Vagina (tissue), 2 donors: ENCODE data around the gene ZNF487. TPM values are rescaled to one million over a fixed set of nuclear protein-coding genes. Genes with fewer than 3 reads are reported as not detected.

Experiments used
- DNase-seq, 2 donors: peaks; one replicate each; pipeline ENCODE4 v3.0.0-alpha.2; 2017; ENCODE audit errors: extremely low spot score in 2 of 2
- H3K27ac ChIP-seq: fragments of 200-600 bp; sonication (generic); one replicate; pipeline ENCODE4 v1.5.1; 2019
- H3K27me3 ChIP-seq: fragments of 200-600 bp; sonication (generic); one replicate; pipeline ENCODE4 v1.5.1; 2019
- H3K36me3 ChIP-seq, 2 donors: fragments of 200-600 bp; sonication (generic); one replicate each; pipeline ENCODE4 v1.5.1; 2017 to 2019
- H3K4me1 ChIP-seq: fragments of 200-600 bp; sonication (generic); one replicate; pipeline ENCODE4 v1.5.1; 2019
- H3K4me3 ChIP-seq, 2 donors: fragments of 200-600 bp; sonication (generic); 1 replicate in 1 of 2; 2 replicates in 1 of 2; pipeline ENCODE4 v1.5.1; 2016 to 2019
- H3K9me3 ChIP-seq: fragments of 200-600 bp; sonication (generic); one replicate; pipeline ENCODE4 v1.5.1; 2019
- CTCF ChIP-seq, 3 experiments: fragments of 450-650 bp in 2 of 3; fragments of 200-600 bp in 1 of 3; sonication (generic) in 1 of 3; IDR thresholded peaks; one replicate each; pipeline ENCODE4 v1.5.1; 2017 to 2019; ENCODE audit warnings: antibody characterized with exemption in 3 of 3, mild to moderate bottlenecking in 2 of 3, moderate library complexity in 2 of 3
- POLR2A ChIP-seq, 2 donors: fragments of 450-650 bp; IDR thresholded peaks; one replicate each; pipeline ENCODE4 v1.6.1; 2017; ENCODE audit warnings: antibody characterized with exemption in 2 of 2, mild to moderate bottlenecking in 2 of 2, moderate library complexity in 2 of 2
- POLR2AphosphoS5 ChIP-seq, 2 donors: sonication (generic); formaldehyde crosslinking; IDR thresholded peaks; one replicate each; pipeline ENCODE4 v1.9.0; 2017; ENCODE audit warnings: antibody characterized with exemption in 2 of 2, mild to moderate bottlenecking in 2 of 2, low read depth in 1 of 2; ENCODE audit not compliant: insufficient read depth in 1 of 2
- intact Hi-C: fragments of 100-400 bp; cut with DNase I; formaldehyde crosslinking; loops from one replicate; pipeline ENCODE4 v1.15.1; 2023
- total RNA-seq: library from RNA; depleted of rRNA; stranded (reverse); fragments of >200 nt; gene quantifications from one replicate; pipeline ENCODE4 v1.2.3, GENCODE V29; 2016

ZNF487 gene
- total RNA-seq, 1 donor from 2014 or later = 4.2 TPM

- H3K9me3 ChIP-seq = peaks cover 14% of the 10 kb centered on the region
- H3K4me1 ChIP-seq = no peaks in the 10 kb centered on the region
- H3K4me3 ChIP-seq = no peak overlapping the region
- H3K36me3 ChIP-seq = peaks cover 0 to 30% of the 10 kb centered on the region in 2 donors
- H3K27ac ChIP-seq = no peak overlapping the region
- intact Hi-C loops = no loop called here
- DNase-seq = no peak
- no peaks in the 10 kb centered on the region for H3K27me3 ChIP-seq
- no peak for TF ChIP-seq CTCF (IDR thresholded peaks at IDR 0.05)
- TF ChIP-seq POLR2AphosphoS5 (IDR thresholded peaks at IDR 0.05; ENCODE audit: insufficient read depth in 1 of 2, low read depth in 1 of 2) = no peak
- TF ChIP-seq POLR2A (IDR thresholded peaks at IDR 0.05) = no peak
These were observed 42.4 kb downstream of the ZNF487 start for GRCh38 chr10:43479275-43479674.

- no peaks in the 10 kb centered on the region for H3K4me1 ChIP-seq
These were observed 45.6 kb downstream of the ZNF487 start for GRCh38 chr10:43482319-43483078.

DNA sequence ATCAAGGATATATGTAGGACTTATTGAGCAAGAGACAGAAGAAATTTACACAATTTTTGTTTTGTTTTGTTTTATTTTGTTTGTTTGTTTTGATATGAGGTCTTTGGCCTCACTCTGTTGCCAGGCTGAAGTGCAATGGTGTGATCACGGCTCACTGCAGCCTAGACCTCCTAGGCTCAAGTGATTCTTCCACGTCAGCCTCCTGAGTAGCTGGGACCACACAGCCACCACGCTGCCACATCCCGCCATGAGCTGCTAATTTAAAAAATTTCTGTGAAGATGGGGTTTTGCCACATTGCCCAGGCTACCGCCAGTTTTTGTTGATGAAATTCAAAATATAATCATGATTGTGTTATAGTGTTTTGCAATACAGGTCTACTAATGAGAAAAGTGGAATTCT lies 54.9 kb downstream of the ZNF487 start:
- Histone ChIP-seq H3K4me1 (no peaks in the 10 kb centered on the region), H3K36me3 (no peaks in the 10 kb centered on the region), H3K27me3 (no peaks in the 10 kb centered on the region), H3K27ac (no peak overlapping the region), H3K4me3 (no peak overlapping the region), H3K9me3 (no peaks in the 10 kb centered on the region)
- TF ChIP-seq POLR2AphosphoS5 (IDR thresholded peaks at IDR 0.05; ENCODE audit: insufficient read depth in 1 of 2, low read depth in 1 of 2) (no peak), POLR2A (IDR thresholded peaks at IDR 0.05) (no peak), CTCF (IDR thresholded peaks at IDR 0.05) (no peak)
- no peak for DNase-seq
- intact Hi-C loops = no loop called here

More at GRCh38 chr10:43482319-43483078, 45.6 kb downstream of the ZNF487 start:
- H3K27me3 ChIP-seq = no peaks in the 10 kb centered on the region
- intact Hi-C loops = no loop called here
- no peak for DNase-seq
- TF ChIP-seq POLR2AphosphoS5 (IDR thresholded peaks at IDR 0.05; ENCODE audit: insufficient read depth in 1 of 2, low read depth in 1 of 2) (no peak), CTCF (IDR thresholded peaks at IDR 0.05) (no peak), POLR2A (IDR thresholded peaks at IDR 0.05) (no peak)
- H3K36me3 ChIP-seq = peaks cover 0 to 23% of the 10 kb centered on the region in 2 donors
- H3K9me3 ChIP-seq = peaks cover 17% of the 10 kb centered on the region
- no peak overlapping the region for H3K27ac ChIP-seq
- H3K4me3 ChIP-seq = no peak overlapping the region

DNA sequence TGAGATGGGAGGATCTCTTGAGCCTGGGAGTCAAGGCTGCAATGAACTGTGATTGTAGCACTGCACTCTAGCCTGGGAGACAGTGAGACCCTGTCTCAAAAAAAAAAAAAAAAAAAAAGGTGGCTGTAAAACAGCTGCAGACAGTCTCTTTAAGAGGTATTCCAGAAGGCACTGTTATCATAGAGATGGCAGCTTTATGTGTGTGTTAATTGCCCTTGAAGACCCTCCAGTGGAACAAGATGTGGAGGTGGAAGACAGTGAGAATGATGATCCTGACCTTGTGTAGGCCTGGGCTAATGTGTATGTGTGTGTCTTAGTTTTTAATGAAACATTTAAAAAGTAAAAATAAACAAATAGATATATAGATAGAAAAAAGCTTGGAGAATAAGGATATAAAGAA lies 66.0 kb downstream of the ZNF487 start:
- Histone ChIP-seq H3K27me3 (no peaks in the 10 kb centered on the region), H3K4me1 (no peaks in the 10 kb centered on the region), H3K9me3 (no peaks in the 10 kb centered on the region), H3K4me3 (no peak overlapping the region), H3K27ac (no peak overlapping the region), H3K36me3 (no peaks in the 10 kb centered on the region)
- DNase-seq = no peak
- intact Hi-C loops = no loop called here
- no peak for TF ChIP-seq CTCF (IDR thresholded peaks at IDR 0.05)
- TF ChIP-seq POLR2AphosphoS5 (IDR thresholded peaks at IDR 0.05; ENCODE audit: insufficient read depth in 1 of 2, low read depth in 1 of 2) = no peak
- no peak for TF ChIP-seq POLR2A (IDR thresholded peaks at IDR 0.05)
